Measurements from ENCODE around the gene UBQLN4. TPM values are rescaled to one million over a fixed set of nuclear protein-coding genes. Genes with fewer than 3 reads are reported as not detected.

The UBQLN4 gene
- total and polyA plus RNA-seq, 2 of the 4 experiments (the other 2 are of a cell fraction), result 8.8 to 21.6 TPM

GRCh38 chr1:156048663-156049258, 4.8 kb downstream of the UBQLN4 start:
- no peak overlapping the region for H3K14ac ChIP-seq (replicated peaks; ENCODE audit: low read depth, low read length)
- TF ChIP-seq RAD21 (IDR thresholded peaks at IDR 0.05; ENCODE audit: low read length) (no peak), MAFK (IDR thresholded peaks at IDR 0.05; ENCODE audit: low read depth, low read length) (no peak), POLR2A (IDR thresholded peaks at IDR 0.05; ENCODE audit: low read depth, low read length) (no peak)
- no peak overlapping the region for H3K4me2 ChIP-seq (ENCODE audit: low read depth, low read length)
- no peak overlapping the region for H2BK120ac ChIP-seq (ENCODE audit: low read depth, low read length)
- no peak overlapping the region for H3K23ac ChIP-seq (ENCODE audit: low read depth, low read length)
- H3K4ac ChIP-seq (ENCODE audit: low read depth, low read length), result no peak overlapping the region
- peaks cover 25% of the 10 kb centered on the region for H3K36me3 ChIP-seq (ENCODE audit: control insufficient read depth, insufficient read depth, low read length)
- intact Hi-C loops (cut with micrococcal nuclease) (no loop called here), dilution Hi-C loops (cut with HindIII; ENCODE audit: low sequenced_read_pairs, unreplicated experiment) (no loop called here), in situ Hi-C loops (cut with MboI; ENCODE audit: low sequenced_read_pairs) (no loop called here)
- ATAC-seq (ENCODE audit: low read depth), result no peak
- no peak overlapping the region for H4K91ac ChIP-seq (ENCODE audit: insufficient read depth, low read depth, low read length)
- peaks cover 23 to 46% of the 10 kb centered on the region in 2 experiments for H3K79me1 ChIP-seq (ENCODE audit: low read depth in 1 of 2, low read length in 2 of 2)
- peaks cover 9% of the 10 kb centered on the region; the same call in 1 of the 2 replicates for H3K9me1 ChIP-seq (ENCODE audit: insufficient read depth, low read length)
- H3K27me3 ChIP-seq (ENCODE audit: control insufficient read depth, insufficient read depth, low read length), result no peaks in the 10 kb centered on the region
- H4K8ac ChIP-seq (ENCODE audit: low read depth in 2 of 2, low read length in 2 of 2), result no peak overlapping the region
- no peak overlapping the region for H3K18ac ChIP-seq (ENCODE audit: low read depth, low read length)
- CTCF ChIA-PET, result no interaction called here
- no peak overlapping the region for H3K9ac ChIP-seq (ENCODE audit: low read depth, low read length)
- 0 out of 2 replicates have a peak, but pooled peaks cover 2% of the 10 kb centered on the region for H4K20me1 ChIP-seq (ENCODE audit: insufficient read depth, low read length)
- H4K5ac ChIP-seq (ENCODE audit: low read depth, low read length), result no peak overlapping the region
- H2BK15ac ChIP-seq (ENCODE audit: low read depth, low read length), result no peak overlapping the region
- no peak overlapping the region for H3K56ac ChIP-seq (ENCODE audit: extremely low read depth, insufficient read depth, low read length)
- no peak overlapping the region for H2BK5ac ChIP-seq (ENCODE audit: low read depth, low read length, poor library complexity, severe bottlenecking)
- H2AFZ ChIP-seq (replicated peaks; ENCODE audit: low read length, poor library complexity), result no peak overlapping the region
- no peak overlapping the region for H2AK5ac ChIP-seq (ENCODE audit: low read depth, low read length)
- BruUV-seq (replicated peaks), result no TSS peak
- no peaks in the 10 kb centered on the region for H3K9me3 ChIP-seq (ENCODE audit: control insufficient read depth, insufficient read depth, low read length)
- WGBS, 2 experiments (ENCODE audit: extremely low coverage in 2 of 2, insufficient read length in 1 of 2), result no CpG with 5 or more reads among the region's 3 CpGs
- H2BK20ac ChIP-seq (ENCODE audit: low read depth, low read length), result no peak overlapping the region
- no peak overlapping the region for H3K27ac ChIP-seq (ENCODE audit: insufficient read depth, low read length)
- no peak for DNase-seq
- H3K4me3 ChIP-seq (ENCODE audit: insufficient read depth, low read depth, low read length), result no peak overlapping the region
- H2AK9ac ChIP-seq (replicated peaks; ENCODE audit: low read depth, low read length, poor library complexity), result no peak overlapping the region
- no peaks in the 10 kb centered on the region for H3K4me1 ChIP-seq (ENCODE audit: control insufficient read depth, insufficient read depth, low read length)
- POLR2A ChIA-PET (ENCODE audit: unreplicated experiment), result no interaction called here
